GM21367 (cell line): ENCODE results near the gene SBSN.

Source experiments
- ATAC-seq: cut with Tn5 transposase; IDR thresholded peaks from one replicate; pipeline ENCODE4 v1.9.1; 2021; ENCODE audit not compliant: unreplicated experiment

SBSN gene

DNA sequence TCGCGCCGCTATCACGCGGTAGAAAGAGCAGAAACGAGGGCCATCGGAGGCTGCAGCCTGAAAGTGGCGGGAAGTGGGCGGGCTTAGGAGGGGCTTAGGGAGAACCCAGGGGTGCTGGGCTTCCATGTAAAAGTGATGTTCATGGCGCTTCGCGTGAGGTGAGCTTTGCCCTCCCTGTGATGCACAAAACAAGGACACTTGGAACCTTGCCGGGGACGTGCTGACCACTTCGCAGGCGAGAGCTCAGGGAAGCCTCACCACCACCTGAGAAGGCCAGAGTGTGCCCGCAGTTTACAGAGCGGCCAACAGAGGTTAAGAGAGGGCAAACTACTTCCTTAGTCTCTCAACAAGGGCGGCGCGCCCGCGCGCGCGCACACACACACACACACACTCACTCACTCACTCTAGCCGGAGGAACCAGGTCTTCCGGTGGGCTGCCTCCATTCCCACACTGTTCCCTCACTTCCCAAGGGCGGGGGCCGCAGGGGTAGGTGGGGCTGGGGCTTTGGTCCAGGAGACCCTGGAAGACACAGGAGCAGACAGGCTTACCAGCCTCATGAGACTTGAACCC, 5.8 kb upstream of the SBSN start:
- ATAC-seq: no peak

DNA sequence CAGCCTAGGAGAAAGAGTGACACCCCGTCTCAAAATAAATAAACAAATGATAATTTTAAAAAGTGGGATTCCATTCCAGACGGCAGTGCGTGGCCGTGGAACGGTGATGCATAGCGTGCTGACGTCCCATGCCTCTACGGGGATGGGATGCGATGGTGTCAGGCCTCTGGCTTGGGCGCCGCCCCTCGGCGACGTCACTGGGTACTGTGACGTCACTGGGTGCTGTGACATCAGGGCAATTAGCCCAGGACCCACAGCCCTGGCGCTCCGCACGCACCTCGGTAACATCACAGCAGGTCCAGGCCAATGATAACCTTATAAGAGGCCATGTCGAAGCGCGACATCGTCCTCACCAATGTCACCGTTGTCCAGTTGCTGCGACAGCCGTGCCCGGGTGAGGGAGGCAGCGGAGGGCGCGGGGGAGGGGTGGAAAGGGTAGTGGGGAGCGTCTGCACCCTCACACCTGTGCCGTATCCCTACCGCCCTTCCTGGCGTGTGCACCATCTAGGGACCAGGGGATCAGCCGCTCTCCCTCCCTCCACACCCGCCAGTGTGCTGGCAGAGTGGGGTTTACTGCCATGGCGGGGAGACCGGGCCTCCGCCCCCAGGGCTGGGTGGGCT, 5.2 kb upstream of the SBSN start, which contains the start of gene GAPDHS:
GAPDHS (plus strand) TSS at position 256 of the 621 bp plus-strand sequence; CDS start at position 328, 72 bp downstream.
- ATAC-seq: no peak

DNA sequence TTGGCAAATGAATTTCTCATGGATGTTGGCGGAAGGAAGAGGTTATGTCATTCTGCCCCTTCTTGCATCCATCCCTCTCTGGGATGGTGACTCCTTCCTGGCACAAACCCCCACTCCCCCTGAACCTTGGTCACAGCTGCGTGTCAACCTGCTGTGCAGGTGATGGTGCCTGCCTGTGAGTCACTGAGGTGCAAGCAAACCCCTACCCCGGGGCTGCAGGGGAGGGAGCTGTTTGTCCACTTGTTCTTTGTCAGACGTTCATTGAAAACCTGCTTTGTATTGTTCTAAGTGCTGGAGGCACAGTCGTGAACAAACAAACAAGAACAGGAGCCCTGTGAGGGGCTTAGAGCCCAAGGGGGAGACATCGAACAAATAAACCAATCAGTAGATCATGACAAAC, 3.2 kb upstream of the SBSN start:
- no peak for ATAC-seq

DNA sequence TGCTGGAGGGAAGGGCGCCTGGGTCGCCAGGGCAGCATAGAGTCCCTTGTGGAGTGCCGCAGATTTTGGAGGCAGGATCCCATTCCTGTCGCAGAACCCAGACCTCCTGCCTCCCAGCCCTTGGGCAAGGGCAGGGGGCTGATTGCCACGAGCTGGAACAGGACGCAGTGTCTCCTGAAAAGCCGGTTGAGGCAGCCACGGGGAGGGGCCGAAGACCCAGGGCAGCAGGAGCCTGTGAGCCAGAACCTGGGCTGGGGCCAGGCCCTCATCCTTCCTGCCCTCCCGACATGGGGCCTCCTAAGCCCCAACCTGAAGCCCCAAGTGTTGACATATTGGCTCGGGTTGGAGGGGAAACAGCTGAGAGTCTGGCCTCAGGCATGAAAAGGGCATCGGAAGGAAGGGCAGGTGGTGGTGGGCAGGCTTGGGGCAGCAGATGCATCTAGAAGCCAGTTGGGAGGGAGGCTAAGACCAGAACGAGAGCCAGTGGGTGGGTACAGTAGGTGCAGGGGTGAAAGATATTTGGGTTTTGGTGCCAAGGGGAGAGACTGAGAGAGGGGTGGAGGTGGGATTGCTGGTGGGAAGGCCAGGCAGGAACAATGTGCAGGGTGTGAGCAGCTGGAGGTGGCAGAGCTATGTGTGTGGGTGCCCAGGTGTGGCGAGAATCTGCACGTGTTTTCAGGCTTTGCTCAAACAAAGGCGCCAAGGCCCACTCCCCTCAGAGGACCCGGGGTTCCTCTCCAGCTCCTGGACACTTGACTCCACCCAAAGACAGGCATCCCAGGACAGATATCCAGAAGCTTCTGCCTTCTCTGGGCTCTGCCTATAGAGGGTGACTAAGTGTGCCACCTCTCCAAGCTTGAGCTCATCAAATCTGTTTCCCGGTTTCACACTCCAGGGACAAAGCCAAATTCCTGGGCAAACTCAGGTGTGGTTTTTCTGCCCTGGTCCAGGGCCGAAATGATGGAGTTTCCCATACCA, 1.4 kb upstream of the SBSN start:
- no peak for ATAC-seq

DNA sequence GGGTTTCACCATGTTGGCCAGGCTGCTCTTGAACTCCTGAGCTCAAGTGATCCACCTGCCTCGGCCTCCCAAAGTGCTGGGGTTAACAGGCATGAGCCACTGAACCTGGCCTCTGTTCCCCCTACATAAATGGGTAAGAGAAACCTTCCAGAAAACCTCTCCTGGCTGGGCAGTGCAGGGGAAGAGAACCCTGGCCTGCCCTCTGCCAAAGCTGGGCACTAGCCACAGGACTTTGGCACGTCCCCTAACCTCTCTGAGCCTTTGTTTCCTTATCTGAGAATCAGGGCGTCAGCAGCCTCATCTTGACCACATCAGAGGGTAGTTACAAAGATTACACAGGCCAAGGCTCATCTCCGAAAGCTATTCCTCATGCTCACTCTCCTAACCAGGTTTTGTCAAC, 2.2 kb downstream of the SBSN start:
- ATAC-seq: no peak

DNA sequence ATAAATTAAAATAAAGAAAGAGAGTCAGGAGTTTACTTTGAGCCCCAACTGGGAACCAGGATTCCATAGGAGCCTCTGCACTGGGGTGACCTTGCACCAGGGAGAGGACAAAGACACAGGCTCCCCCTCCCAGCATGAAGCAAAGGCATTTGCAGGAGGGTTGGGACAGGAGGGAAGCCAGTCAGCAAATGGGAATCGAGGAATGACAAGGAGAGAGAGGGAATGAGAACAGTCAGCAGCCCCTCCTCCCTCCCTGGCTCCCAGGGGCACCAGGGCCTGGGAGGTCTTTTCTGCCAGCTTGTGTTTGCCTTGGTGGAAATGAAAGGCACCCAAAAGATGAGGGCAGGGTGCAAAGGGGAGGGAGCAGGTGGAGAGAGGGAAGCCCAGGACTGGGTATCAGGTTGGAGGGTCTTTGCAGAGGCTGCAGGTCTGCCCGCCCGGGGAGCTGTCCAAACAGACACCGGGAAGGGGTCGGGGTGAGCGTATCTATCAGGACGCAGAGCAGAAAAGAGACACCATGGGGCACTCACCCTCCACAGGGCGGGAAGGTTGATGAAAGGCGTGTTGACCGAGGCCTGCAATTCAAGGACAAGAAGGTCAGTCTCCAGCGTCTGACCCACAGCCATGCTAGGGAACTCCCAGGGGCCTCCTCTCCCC, 3.8 kb downstream of the SBSN start:
- no peak for ATAC-seq

DNA sequence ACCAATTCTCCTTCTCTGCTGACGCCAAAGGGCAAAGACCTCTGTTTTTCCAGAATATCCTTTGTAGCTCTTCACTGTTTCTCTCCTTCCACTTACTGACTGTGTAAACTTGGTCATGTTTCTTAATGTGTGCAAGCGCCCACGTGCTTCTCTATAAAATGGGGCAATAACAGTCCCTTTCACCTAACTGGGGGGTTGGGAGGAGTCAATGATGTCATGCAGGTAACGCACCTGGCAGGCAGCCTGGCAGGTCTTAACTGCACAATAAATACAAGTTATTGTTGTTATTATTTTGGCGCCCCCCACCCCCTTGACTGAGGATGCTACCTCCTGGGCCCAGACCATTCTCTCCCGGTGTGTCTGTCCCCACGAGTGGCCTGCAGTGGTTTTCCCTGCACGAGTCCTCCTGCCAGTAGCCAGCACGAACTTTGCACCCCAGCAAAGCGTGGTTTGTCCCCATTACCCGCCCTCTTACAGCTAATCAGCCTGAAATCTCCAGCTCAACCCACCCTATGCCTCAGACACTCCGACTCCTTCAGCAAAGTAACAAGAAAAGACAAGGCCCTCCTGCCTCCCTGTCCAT, 5.3 kb downstream of the SBSN start:
- no peak for ATAC-seq

DNA sequence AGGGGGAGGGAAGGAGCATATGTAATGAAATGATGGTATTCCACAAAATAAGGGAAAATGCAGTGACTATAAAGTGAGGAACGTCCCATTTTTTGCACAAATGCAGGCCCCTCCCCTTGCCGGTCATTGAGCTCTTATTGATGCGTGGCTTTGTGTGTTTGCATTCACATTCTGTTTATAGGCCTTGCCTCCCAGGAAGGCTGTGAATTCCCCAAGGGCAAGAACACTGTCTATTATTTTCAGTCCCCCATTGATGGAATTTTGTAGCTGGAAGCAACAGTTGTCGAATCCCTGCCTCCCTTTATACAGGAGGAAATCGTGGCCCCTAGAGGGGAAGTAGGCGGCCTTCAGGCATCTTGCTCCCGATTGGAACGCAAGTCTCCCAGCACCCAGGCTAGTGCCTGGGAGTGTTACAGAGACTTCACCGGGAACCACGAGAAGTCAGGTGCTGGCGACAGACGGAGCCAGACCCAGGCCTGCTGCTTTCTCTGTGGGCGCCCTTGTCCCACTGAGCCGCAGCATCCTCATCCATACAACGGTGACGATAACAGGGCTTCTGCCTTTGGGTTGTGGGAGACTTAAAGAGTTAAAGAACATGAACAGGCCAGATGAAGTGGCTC, 6.9 kb downstream of the SBSN start:
- ATAC-seq: no peak

DNA sequence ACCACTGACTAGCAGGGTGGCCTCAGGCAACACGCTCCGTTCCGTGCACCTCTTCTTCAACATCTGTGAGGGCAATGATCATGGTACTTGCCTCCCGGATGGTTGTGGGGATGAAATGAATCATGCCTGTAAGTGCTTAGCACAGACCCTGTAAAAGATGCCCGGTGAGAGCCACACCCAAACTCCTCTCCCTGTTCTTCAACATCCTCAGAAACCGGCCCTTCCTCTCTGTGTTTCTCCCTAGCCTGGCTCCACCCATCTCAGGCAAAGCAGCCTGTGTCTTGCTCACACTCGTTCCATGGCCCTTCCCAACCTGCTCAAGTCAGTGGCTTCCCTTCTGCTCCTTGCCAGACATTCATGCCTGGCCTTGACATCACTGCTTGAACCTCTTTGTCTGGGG, 8.8 kb downstream of the SBSN start:
- ATAC-seq: no peak

DNA sequence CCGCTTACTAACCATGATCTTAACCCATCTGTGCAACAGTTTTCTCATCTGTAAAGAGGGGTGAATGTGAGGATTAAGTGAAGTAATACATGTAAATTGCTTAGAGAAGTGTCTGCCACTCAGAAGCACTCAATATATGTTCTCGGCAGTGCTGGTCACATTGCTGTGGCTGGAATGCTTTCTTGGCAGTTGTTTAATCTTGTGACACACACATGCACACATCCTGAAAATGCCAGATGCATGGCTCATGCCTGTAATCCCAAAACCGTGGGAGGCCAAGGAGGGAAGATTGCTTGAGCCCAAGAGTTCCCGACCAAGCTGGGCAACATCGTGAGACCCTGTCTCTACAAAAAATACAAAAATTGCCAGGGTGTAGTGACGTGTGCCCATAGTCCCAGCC, 9.8 kb downstream of the SBSN start:
- no peak for ATAC-seq

DNA sequence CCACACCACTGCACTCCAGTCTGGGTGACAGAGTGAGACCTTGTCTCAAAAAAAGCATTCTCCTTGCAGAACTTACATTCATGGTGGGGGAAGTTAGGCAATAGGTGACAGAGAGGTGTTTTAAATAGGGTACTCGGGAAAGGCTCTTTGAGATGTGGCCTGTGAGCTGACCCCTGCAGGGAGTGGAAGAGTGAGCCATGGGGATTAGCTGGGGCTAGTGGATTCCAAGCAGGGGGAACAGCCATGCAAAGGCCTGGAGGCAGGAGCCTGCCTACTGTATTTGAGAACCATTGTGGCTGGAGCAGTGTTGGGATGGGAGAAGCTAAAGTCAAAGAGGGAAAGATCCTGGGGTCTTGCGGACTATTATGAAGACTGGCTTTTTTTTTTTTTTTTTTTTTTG, 10.8 kb downstream of the SBSN start:
- ATAC-seq: no peak

DNA sequence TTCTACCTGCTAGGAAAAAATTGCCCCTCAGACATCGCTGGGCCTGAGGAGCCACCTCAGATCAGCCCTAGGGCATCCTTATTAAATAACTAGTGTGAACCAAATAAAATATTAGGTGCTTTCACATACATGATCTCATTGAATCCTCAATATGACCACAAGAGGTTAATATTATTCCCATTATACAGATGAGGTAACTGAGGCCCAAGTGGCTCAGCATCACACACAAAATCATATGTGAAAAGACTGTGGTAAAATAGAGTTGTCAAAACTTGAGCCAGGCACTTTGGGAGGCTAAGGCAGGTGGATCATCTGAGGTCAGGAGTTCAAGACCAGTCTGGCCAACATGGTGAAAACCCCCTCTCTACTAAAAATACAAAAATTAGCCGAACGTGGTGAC, 11.8 kb downstream of the SBSN start:
- no peak for ATAC-seq

DNA sequence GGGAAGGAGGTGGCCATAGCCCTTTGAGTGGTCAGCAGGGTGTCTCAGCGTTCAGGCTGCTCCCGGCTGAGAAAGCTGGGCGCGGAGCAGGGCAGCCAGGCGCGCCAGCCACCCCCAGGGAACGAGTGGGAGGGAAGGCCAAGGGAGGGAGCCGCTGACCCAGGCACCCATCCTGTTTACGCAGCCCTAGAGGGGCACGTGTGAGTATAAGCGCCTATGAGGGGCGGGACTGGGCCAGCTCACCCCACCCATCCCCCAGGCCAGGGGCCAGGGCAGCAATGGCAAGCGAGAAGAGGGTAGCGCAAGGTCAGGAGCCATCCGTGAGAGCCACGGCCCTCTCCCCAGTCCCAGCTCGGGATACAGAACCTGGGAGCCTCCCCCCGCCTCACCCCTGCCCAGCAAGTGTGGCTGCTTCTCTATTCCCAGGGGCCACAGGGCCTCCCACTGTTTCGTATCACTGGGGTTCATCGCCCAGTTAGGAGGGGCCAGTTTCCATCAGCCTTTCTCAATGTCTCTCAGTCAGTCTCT, 13.8 kb downstream of the SBSN start:
- no peak for ATAC-seq

DNA sequence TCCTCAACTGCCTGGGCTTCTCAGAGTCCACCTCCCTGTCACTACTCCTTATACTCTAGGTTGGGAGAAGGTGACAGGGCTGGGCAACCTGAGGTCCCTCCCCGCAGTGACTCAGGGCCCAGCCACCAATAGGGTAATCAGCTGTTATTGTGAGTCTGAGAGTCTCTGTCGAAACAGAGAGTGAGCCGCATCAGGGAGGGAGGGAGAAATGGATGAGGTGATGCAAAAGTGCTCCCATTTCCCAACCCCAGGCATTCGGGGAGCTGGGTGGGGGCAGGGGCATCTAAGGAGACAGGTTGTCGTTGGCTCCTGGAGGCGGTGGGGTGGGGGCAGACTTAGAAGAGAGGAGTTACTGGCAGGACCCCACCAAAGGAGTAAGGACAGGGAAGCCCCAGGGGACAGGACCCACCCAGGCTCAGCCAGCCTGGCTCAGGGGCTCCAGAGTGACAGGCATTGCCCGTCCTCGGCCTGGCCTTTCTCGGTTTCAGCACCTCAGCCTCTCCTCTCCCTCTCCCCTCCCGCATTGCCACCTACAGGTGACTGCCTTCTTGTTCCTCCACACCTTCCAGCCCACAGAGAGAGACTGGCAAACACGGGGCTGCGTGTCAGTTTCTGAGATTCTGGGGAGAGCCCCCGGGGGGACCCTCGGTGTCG, 14.4 kb downstream of the SBSN start, which contains the start of gene DMKN:
DMKN (minus strand) TSS at position 22 of the 654 bp plus-strand sequence. CDS start 174 bp downstream, outside the sequence.
- no peak for ATAC-seq

DNA sequence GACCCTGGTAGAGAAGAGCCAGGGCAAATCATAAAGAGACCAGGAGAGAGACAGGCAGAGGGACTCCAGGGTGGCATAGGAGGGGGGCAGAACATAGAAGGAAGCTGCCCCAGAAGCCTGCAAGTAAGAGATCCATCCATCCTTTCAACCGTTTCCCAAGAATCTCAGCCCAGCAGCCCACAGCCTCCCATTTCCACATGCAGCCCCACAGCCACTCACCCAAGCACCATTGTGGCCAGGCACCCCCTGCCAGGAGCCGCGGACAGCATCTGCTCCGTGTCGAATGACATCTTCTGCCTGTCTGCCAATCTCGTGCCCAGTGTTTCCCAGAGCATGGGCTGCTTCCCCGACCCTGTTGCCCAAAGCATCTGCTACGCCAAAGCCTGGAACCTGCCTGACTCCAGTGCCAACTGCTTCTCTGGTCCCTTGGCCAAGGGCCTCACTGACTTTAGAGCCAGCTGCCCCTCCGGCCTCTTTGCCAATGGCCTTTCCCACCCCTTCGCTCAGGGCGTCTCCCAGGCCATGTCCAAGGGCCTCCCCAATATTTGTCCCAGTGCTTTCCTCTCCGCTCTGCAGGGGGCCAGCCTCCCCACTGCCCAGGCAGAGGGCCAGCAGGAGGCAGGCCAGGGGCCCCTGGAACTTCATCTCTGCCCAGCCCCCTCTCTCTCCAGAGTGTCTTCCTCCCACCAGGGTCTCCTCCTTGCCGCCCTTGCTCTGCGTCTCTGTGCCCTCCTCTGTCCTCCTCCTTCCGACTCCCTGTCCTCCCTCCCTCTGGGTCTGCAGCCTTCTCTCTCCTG, 15.1 kb downstream of the SBSN start:
- ATAC-seq: no peak

DNA sequence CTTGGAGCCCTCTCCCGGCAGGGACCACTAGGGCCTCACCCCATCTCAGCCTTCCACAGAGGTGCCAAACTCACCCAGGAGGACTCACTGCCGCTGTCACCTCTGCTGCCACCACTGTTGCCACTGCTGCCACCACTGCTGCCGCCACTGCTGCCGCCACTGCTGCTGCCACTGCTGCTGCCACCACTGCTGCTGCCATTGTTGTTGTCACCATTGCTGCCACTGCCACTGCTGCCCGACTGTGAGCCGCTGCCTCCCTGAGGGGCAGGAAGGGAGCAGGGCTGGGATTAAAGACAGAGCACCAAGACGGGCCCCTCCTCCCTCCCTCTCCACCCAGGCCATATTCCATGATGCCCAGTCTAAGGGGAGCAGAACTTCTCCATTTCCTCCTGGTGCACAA, 16.8 kb downstream of the SBSN start:
- ATAC-seq: no peak

DNA sequence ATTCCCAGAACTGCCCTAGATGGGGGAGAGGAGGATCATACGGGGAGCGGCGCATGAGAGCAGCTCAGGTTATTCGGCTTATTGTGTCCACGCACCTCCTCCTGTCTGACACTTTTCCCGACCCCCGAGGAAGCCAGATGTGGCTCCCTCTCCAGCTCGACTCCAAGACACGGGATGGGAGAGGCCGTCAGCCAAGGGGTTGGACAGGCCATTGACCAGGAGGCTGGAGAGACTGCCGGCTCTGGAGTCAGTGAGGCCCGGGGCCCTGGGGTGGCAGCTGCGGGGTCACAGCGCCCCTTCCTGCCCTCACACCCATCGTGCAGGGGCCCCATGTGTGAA, 17.5 kb downstream of the SBSN start:
- no peak for ATAC-seq

DNA sequence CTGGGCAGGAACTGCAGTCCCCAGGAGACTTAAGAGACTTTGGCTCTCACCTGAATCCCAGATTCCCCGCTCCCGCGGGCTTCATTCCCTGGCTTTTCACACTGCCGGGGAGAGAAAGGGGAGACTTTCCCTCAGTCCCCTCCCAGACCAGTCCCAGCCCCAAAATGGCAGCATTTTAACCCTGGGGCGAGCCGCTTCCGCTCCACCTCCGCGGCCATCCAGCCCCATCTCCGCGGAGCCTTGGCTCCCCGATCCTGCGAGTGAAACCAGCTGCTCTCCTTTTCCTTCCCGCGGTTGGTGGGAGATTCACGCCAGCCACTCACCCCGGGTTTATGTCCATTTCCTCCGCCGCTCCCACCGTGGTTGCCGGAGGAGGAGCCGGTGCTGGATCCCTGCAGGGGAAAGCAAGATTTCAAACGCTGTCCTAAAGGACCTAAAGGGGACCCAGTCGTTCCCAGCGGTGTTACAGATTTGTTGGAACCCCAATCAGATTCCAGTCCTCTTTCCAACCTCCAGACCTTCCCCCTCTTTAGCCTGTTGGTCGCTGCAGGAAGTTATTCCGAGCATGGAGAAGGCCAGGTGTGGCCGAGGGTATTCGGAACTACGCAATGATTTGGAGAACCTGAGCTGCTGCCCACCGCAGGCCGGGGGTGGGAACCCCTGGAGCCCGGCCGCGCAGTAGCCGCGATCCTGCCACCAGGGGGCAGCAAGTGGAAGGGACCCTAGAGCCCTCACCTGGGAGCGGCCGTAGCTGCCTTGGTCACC, 18.1 kb downstream of the SBSN start:
- no peak for ATAC-seq
